Amniotic stem cell (primary cell): ENCODE measurements around the gene ZNF616.

Experiments used
- DNase-seq: peaks from one replicate; lab custom pipeline; 2025; lab: John Stamatoyannopoulos, UW

The ZNF616 gene

DNA sequence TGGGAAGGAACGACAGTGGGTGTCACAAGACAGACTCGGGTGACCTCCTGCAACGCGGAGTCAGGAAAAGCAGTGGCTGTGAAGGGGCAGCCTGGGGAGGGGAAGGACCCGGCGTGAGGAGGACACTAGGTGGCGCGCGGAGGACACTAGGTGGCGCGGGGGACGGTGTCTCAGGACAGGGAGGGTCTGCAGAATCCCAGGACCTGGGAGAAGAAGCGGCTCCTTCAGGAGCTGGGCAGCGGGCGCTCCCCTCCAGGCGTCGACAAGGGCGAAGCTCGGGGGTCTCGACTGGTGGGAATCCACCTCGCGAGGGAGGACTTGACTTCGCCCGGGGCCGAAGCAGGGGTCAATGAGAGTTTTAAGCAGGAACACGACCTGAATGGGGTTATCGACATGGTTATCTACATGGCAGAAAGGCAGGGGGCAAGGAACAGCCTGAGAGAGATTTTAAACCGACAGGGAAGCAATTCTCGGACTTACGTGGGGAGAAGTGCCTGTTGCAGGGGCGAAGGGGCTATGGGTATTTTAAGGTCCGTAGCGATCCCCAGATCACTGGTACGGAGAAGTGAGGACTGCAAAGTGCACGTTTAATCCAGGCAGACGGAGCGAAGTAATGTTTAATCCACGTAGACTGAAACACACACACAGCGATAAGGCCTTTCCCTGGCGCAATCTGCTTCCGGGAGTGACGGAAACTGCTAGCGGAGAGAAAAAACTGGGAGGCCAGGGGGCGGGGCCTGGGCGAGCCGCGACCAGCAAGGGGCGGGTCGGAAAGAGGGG is at the start of gene ZNF616:
Gene ZNF616, minus strand, starts transcription at position 687 of the 780 bp plus-strand sequence. CDS start 9,426 bp downstream, outside the sequence.
- peak; percentile 90 for DNase-seq

- DNase-seq: no peak
Measured at GRCh38 chr19:52188822-52189734, 49.3 kb upstream of the ZNF616 start.

GRCh38 chr19:52187407-52187806 is 47.7 kb upstream of the ZNF616 start:
- no peak for DNase-seq

- DNase-seq: no peak
Measured at GRCh38 chr19:52176574-52176973, 36.8 kb upstream of the ZNF616 start.

GRCh38 chr19:52172347-52172746 is 32.6 kb upstream of the ZNF616 start:
- DNase-seq: no peak

DNA sequence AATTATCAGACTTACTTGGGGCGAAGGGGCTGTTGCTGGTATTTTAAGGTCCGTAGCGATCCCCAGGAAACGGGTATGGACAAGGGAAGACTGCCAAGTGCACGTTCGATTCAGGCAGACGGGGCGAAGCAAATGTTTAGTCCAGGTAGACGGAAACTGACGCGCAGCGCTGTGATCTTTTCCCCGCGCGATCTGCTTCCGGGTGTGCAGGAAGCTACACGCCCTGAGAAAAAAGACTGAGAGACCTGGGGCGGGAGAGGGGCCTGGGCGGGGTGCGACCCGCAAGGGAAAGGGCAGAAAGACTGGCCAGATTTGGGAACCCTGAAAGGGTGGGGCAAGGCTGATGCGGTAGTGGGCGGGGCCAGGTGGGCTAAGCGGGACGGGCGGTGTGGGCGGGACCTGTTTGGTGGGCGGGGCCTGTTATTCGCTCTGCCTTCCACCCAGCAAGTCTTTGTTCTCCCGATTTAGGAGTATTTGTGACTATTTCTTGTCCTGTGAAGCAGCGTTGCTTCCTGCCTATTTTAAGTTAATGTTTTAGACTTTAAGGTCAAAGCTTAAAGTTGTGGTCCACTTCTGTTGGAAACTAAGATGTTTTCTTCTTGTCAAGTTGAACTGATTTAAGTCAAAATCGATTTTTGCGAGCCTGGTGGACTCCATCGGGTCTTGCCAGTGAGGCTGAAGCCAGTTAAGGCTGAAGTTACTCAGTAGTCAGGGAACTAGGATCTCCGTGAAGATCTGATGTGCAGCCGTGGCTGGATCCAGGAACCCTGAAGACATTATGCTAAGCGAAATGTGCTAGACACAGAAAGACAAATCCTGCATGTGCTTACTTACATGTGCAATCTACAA is 31.8 kb upstream of the ZNF616 start, which contains the start of gene ZNF836:
Gene ZNF836, minus strand, starts transcription at position 301 of the 849 bp plus-strand sequence. CDS start 3,549 bp downstream, outside the sequence.
- DNase-seq: no peak

DNA sequence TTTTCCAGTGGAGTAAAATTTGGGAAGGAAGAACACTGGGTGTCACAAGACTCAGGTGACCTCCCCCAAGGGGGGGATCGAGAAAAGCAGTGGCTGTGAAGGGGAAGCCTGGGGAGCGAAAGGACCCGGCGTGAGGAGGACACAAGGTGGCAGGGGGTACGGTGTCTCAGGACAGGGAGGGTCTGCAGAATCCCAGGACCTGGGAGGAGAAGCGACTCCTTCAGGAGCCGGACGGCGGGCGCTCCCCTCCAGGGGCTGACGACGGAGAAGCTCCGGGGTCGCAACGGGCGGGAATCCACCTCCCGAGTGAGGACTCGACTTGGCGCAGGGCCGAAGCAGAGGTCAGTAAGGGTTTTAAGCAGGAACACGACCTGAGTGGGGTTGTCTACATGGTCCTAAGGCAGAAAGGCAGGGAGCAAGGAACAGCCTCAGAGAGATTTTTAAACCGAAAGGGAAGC is 31.2 kb upstream of the ZNF616 start:
- no peak for DNase-seq

GRCh38 chr19:52170304-52170703 is 30.6 kb upstream of the ZNF616 start:
- no peak for DNase-seq

DNA sequence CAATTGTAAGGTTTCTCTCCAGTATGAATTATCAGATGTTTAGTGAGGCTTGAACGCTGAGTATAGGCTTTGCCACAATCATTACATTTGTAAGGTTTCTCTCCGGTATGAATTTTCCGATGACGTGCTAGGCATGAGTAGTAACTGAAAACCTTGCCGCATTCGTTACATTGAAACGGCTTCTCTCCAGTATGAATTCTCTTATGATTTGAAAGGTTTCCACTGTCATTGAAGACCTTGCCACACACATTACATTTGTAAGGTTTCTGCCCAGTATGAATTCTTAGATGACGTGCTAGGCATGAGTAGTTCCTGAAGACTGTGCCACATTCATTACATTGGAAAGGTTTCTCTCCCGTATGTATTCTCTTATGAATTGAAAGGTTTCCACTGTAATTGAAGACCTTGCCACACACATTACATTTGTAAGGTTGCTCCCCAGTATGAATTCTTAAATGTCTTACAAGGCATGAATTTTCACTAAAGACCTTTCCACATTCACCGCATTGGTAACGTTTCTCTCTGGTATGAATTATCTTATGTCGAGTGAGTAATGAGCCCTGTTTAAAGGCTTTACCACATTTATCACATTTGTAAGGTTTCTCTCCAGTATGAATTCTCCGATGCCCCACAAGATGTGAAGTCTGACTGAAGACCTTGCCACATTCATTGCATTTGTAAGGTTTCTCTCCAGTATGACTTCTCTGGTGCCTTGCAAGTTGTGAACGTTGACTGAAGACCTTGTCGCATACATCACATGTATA is 16.0 kb upstream of the ZNF616 start:
- DNase-seq: no peak

GRCh38 chr19:52148256-52148655 is 8.5 kb upstream of the ZNF616 start:
- DNase-seq: no peak

GRCh38 chr19:52142001-52142595 is 2.4 kb upstream of the ZNF616 start:
- DNase-seq: no peak

DNA sequence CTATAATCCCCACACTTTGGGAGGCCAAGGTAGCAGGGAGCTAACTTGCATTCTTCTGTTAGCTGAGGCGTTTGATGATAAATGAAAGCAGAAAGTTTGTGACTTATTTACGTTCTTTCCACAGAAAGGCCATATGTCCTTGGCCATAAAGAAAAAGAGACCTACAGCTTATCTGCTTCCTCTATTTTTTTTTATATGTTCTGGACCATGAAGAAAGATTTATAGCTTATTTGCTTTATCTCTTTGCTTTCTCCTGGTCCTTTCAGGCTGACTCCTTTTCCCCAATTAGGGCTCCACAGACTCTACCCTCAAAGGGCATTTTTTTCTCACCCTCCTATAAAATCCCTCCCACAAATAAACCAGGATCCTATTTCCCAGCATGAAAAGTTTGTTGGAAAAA is 1.5 kb upstream of the ZNF616 start:
- DNase-seq: no peak

- DNase-seq: no peak
Measured at GRCh38 chr19:52140032-52140710, 433 bp upstream of the ZNF616 start.

DNA sequence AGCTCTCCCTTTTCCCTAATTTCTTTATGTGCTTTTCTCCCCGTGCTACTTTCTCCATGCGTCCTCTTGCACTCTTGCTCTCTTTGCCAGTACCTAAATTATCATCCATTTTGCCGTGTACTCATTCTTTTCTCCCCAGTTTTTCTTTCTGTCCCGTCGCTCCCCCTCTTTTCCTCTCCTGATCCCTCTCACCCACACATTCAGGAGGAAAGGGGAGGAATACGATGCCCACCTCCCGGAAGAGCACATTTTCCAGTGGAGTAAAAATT is 821 bp downstream of the ZNF616 start:
- no peak for DNase-seq

DNA sequence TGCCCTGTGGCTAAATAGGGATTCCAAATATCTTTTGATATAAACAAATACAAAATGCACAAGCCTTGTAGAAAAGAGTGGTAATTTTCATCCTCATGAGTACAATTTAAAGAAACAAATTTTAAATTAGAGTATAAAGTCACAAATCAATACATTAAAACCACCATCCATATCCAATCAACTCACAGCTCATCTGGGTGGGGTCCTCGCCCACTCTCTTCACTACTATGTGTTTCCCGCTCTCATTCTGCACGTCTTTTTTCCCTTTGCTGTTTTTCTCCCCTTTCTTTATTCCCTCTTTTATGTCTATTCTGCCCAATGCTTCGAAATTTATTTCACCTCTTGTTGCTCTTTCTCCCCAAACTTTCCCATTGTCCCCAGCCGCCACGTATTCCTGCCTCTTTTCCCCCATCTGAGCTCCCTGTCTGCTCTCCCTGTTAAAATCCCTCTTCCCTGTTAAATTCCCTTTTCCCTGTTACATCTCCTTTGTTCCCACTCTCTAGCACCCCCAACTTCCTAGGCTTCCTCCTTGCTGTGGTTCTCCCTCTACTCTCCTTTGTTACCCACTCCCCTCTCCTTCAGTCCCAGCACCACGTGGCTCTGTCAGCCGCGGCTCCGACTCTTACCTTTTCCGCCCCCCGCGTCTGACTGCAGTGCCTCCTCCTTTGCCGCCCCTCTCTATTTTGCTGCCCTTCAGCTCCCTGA is 1.3 kb downstream of the ZNF616 start:
- DNase-seq: no peak

- no peak for DNase-seq
Measured at GRCh38 chr19:52120286-52120685, 19.5 kb downstream of the ZNF616 start.

DNA sequence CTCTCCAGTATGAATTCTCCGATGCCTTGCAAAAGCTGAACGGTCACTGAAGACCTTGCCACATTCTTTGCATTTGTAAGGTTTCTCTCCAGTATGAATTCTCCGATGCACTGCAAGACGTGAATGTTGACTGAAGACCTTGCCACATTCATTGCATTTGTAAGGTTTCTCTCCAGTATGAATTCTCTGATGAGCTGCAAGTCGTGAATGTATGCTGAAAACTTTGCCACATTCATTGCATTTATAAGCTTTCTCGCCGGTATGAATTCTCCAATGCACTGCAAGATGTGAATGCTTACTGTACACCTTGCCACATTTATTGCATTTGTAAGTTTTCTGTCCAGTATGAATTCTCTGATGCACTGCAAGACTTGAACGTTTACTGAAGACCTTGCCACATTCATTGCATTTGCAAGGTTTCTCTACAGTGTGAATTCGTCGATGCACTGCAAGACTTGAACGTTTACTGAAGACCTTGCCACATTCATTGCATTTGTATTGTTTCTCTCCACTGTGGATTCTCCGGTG is 24.1 kb downstream of the ZNF616 start:
- DNase-seq: no peak

- no peak for DNase-seq
Measured at GRCh38 chr19:52114691-52115090, 25.0 kb downstream of the ZNF616 start.

DNA sequence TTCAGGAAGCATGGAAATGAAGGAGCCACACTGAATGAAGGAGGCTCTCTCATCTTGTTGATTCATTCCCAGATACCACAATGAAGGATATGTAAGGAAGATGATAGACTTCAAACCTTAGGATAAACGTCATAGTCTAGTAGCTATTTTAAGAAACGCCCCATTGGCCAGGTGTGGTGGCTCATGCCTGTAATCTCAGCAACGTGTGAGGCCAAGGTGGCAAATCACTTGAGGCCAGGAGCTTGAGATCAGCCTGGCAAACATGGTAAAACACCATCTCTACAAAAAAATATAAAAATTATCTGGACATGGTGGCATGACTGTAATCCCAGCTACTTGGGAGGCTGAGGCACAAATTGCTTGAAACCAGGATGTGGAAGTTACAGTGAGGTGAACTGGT is 27.1 kb downstream of the ZNF616 start:
- no peak for DNase-seq
